ENCODE results near the gene MT1H. TPM values are rescaled to one million over a fixed set of nuclear protein-coding genes. Genes with fewer than 3 reads are reported as not detected.

MT1H gene
- total and polyA plus RNA-seq, 9 of the 15 experiments (the other 6 are each of a cell fraction or from before 2014, with no cell fraction given), result 0.13 to 0.37 TPM; not detected in 7

- no peak for TF ChIP-seq ZNF175 (CRISPR knock-in tag; IDR thresholded peaks at IDR 0.05; ENCODE audit: low read depth)
Measured at GRCh38 chr16:56633535-56633934, 36.1 kb upstream of the MT1H start (continued).

- Histone ChIP-seq H3K9me3 (replicated peaks; ENCODE audit: control insufficient read depth, insufficient read depth, low read depth, low read length) (no peaks in the 10 kb centered on the region), H2AFZ (ENCODE audit: low read depth, low read length) (no peak overlapping the region), H4K20me1 (replicated peaks; ENCODE audit: control insufficient read depth, insufficient read depth, low read length) (0 out of 2 replicates have a peak, but pooled peaks cover 7% of the 10 kb centered on the region), H3K9ac (ENCODE audit: insufficient read depth in 1 of 2, low read depth in 2 of 2, low read length in 2 of 2) (no peak overlapping the region), H3K36me3 (ENCODE audit: control insufficient read depth, insufficient read depth, low read length) (no peaks in the 10 kb centered on the region), H3K79me2 (ENCODE audit: control insufficient read depth, insufficient read depth, low read length) (no peaks in the 10 kb centered on the region), H3K4me3 (no peak overlapping the region), H3K9me1 (ENCODE audit: control insufficient read depth, insufficient read depth, low read length) (no peaks in the 10 kb centered on the region), H3K27me3 (ENCODE audit: control insufficient read depth in 2 of 2, insufficient read depth in 2 of 2, low read length in 2 of 2) (peaks cover 47 to 86% of the 10 kb centered on the region in 2 experiments), H3K4me1 (replicated peaks in 1 of 2; ENCODE audit: control insufficient read depth in 2 of 2, insufficient read depth in 2 of 2, low read length in 2 of 2) (peaks cover 0 to 23% of the 10 kb centered on the region in 2 experiments; a peak in 2 of 5 replicates), H3K4me2 (ENCODE audit: insufficient read depth, low read length) (no peak overlapping the region), H3K27ac (ENCODE audit: extremely low read depth, low read depth, low read length) (no peak overlapping the region)
- TF ChIP-seq RFX1 (IDR thresholded peaks at IDR 0.05) (no peak), ZNF282 (CRISPR knock-in tag; IDR thresholded peaks at IDR 0.05) (no peak), MTA3 (IDR thresholded peaks at IDR 0.05; ENCODE audit: borderline replicate concordance) (no peak), MCM2 (IDR thresholded peaks at IDR 0.05; ENCODE audit: low read depth) (no peak), ZNF695 (CRISPR knock-in tag; IDR thresholded peaks at IDR 0.05) (no peak), HDAC8 (tag; IDR thresholded peaks at IDR 0.05) (no peak), HNRNPK (IDR thresholded peaks at IDR 0.05; ENCODE audit: low read depth, low read length, poor library complexity, severe bottlenecking) (no peak), DIDO1 (tag; IDR thresholded peaks at IDR 0.05; ENCODE audit: low read depth) (no peak), TSC22D4 (tag; IDR thresholded peaks at IDR 0.05) (no peak), JUN (IDR thresholded peaks at IDR 0.05; ENCODE audit: borderline replicate concordance, low read depth, low read length) (no peak), JUN (CRISPR knock-in tag; IDR thresholded peaks at IDR 0.05; ENCODE audit: borderline replicate concordance) (no peak), SREBF1 (IDR thresholded peaks at IDR 0.05; ENCODE audit: borderline replicate concordance, low read depth, low read length) (no peak)
- intact Hi-C loops (cut with micrococcal nuclease) (no loop called here), in situ Hi-C loops (cut with MboI) (no loop called here)
- 2% methylated on average over 44 of the region's 47 CpGs for WGBS (ENCODE audit: insufficient coverage, low coverage, missing lambda C conversion rate)
- CTCF ChIA-PET (ENCODE audit: low intra/inter-chr PET ratio), result no interaction called here
- DNase-seq (ENCODE audit: extremely low read depth in 1 of 4, low spot score in 3 of 4) (no peak), ATAC-seq (no peak), FAIRE-seq (no peak)
- POLR2A ChIA-PET, result no interaction called here
- BruUV-seq (replicated peaks), result no TSS peak
Measured at GRCh38 chr16:56634715-56635440, 34.7 kb upstream of the MT1H start.

Data from K562 (cell line).